WTC11 (cell line): Measurements from ENCODE around the gene GRIPAP1. TPM values are rescaled to one million over a fixed set of nuclear protein-coding genes. Genes with fewer than 3 reads are reported as not detected.
A peak's percentile ranks its signal among the peaks of the same experiment; 100 is the strongest.

Experiments
- ATAC-seq: fragments of 200-7000 bp; cut with Tn5 transposase; 2 replicates; pipeline ENCODE4 v1.10.0; 2021; ENCODE audit warnings: mild to moderate bottlenecking, moderate library complexity
- CTCF ChIA-PET: fragments of 300-600 bp; sonication (Branson Sonifier 250); formaldehyde crosslinking; loops from one replicate; lab custom pipeline; 2021; ENCODE audit warnings: antibody characterized with exemption; lab: Charles Lee
- POLR2A ChIA-PET: fragments of 350-600 bp; sonication (Branson Sonifier 250); formaldehyde crosslinking; loops from one replicate; lab custom pipeline; 2021; ENCODE audit warnings: antibody characterized with exemption; lab: Charles Lee
- DNase-seq: peaks from one replicate; pipeline ENCODE4 v3.0.0; 2021; ENCODE audit warnings: low spot score
- H3K27ac Mint-ChIP-seq: 2 replicates; pipeline ENCODE4 v1.8.0; 2021; ENCODE audit warnings: mixed read lengths
- H3K27me3 Mint-ChIP-seq: 2 replicates; pipeline ENCODE4 v1.8.0; 2021; ENCODE audit warnings: low read depth, mild to moderate bottlenecking, moderate library complexity, mixed read lengths
- H3K36me3 Mint-ChIP-seq: 2 replicates; pipeline ENCODE4 v1.8.0; 2021; ENCODE audit warnings: mixed read lengths
- H3K4me1 Mint-ChIP-seq: 2 replicates; pipeline ENCODE4 v1.8.0; 2022; ENCODE audit warnings: mixed read lengths
- H3K4me3 Mint-ChIP-seq: 2 replicates; pipeline ENCODE4 v1.8.0; 2021; ENCODE audit warnings: mild to moderate bottlenecking, moderate library complexity, mixed read lengths
- H3K9me3 Mint-ChIP-seq: 2 replicates; pipeline ENCODE4 v1.8.0; 2021; ENCODE audit warnings: mixed read lengths
- CBFB ChIP-seq: sonication (generic); formaldehyde crosslinking; IDR thresholded peaks from 2 replicates; pipeline ENCODE4 v1.8.1; 2022; ENCODE audit warnings: mild to moderate bottlenecking, low read depth, missing genetic modification reagents
- FOXP1 ChIP-seq: sonication (generic); formaldehyde crosslinking; IDR thresholded peaks from 2 replicates; pipeline ENCODE4 v1.8.0; 2022; ENCODE audit warnings: missing genetic modification reagents, mild to moderate bottlenecking, moderate library complexity, borderline replicate concordance
- JAZF1 ChIP-seq: fragments of 250-450 bp; sonication (Bioruptor Pico); IDR thresholded peaks from 2 replicates; pipeline ENCODE4 v1.9.0; 2021; ENCODE audit warnings: moderate library complexity, mild to moderate bottlenecking, inconsistent platforms
- KAT7 ChIP-seq: sonication (generic); formaldehyde crosslinking; IDR thresholded peaks from 2 replicates; pipeline ENCODE4 v1.8.1; 2023; ENCODE audit warnings: missing genetic modification reagents, mild to moderate bottlenecking, borderline replicate concordance
- MAX ChIP-seq: sonication (generic); formaldehyde crosslinking; IDR thresholded peaks from 2 replicates; pipeline ENCODE4 v1.8.0; 2022; ENCODE audit warnings: mild to moderate bottlenecking, missing genetic modification reagents
- RORB ChIP-seq: fragments of 250-450 bp; sonication (Bioruptor Pico); IDR thresholded peaks from 2 replicates; pipeline ENCODE4 v1.9.0; 2021; ENCODE audit warnings: mild to moderate bottlenecking
- SMAD4 ChIP-seq: sonication (generic); formaldehyde crosslinking; IDR thresholded peaks from 2 replicates; pipeline ENCODE4 v1.8.0; 2022; ENCODE audit warnings: mild to moderate bottlenecking, missing genetic modification reagents
- TP53 ChIP-seq: sonication (generic); formaldehyde crosslinking; IDR thresholded peaks from 2 replicates; pipeline ENCODE4 v1.8.1; 2023; ENCODE audit warnings: mild to moderate bottlenecking, missing genetic modification reagents
- ZMAT4 ChIP-seq: fragments of 250-450 bp; sonication (Bioruptor Pico); IDR thresholded peaks from 2 replicates; pipeline ENCODE4 v1.9.0; 2021; ENCODE audit warnings: mild to moderate bottlenecking
- ZNF121 ChIP-seq: sonication (generic); formaldehyde crosslinking; IDR thresholded peaks from 2 replicates; pipeline ENCODE4 v1.8.0; 2023; ENCODE audit warnings: missing genetic modification reagents
- ZNF671 ChIP-seq: fragments of 250-450 bp; sonication (Bioruptor Pico); IDR thresholded peaks from 2 replicates; pipeline ENCODE4 v1.8.0; 2021; ENCODE audit warnings: mild to moderate bottlenecking
- total RNA-seq: library from RNA; stranded (reverse); gene quantifications from 3 replicates; pipeline ENCODE4 v1.2.3, GENCODE V29; 2021
- TF ChIP-seq, protein P1 (sequence below): sonication (generic); formaldehyde crosslinking; IDR thresholded peaks from 2 replicates; pipeline ENCODE4 v1.8.0; 2022; ENCODE audit warnings: mild to moderate bottlenecking, missing genetic modification reagents
- TF ChIP-seq, protein P2 (sequence below): fragments of 250-450 bp; sonication (Bioruptor Pico); IDR thresholded peaks from 2 replicates; pipeline ENCODE4 v1.9.0; 2021; ENCODE audit warnings: moderate library complexity, mild to moderate bottlenecking, inconsistent platforms, borderline replicate concordance
- TF ChIP-seq, protein P3 (sequence below): sonication (generic); formaldehyde crosslinking; IDR thresholded peaks from 2 replicates; pipeline ENCODE4 v1.8.0; 2022; ENCODE audit warnings: mild to moderate bottlenecking, missing genetic modification reagents
- TF ChIP-seq, protein P4 (sequence below): sonication (generic); formaldehyde crosslinking; IDR thresholded peaks from 2 replicates; pipeline ENCODE4 v1.8.1; 2022; ENCODE audit warnings: mild to moderate bottlenecking, moderate library complexity, missing genetic modification reagents

The GRIPAP1 gene
- total RNA-seq, 1 experiment from 2014 or later: 70.7 TPM

DNA sequence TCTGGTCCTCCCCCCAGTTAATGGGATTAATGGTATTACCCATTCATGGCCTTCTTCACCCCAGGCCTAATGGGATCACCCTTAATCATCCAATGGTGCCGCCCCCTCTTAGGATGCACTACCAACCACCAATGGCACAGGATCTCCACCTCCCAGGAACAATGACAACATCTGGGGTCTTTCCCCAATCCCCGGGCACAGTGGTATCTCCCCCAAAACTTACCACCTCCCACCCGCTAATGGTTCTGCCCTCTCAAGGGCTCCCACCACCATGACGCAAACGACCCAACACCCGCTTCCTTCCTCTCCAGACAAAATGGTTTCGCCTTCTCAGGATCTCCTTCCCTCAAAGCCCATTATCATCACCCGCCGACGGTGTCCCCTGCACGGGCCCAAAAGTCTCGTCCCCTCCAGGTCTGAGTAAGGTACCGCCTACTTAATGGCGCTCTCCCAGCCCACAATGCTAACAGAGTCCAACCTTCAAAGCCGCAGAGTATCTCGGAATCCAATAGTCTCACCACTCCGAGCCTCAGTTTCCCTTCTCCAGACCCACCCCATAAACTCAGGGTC lies 458 bp downstream of the GRIPAP1 start:
- DNase-seq: peak; percentile 29
- peak; percentile 73 for ATAC-seq
- TF ChIP-seq CBFB (CRISPR knock-in tag) (no peak), MAX (CRISPR knock-in tag) (0 out of 2 replicates have a peak, but pooled peaks have one; percentile 24)
- Mint-ChIP-seq H3K4me1 (peaks cover 11% of the 10 kb centered on the region), H3K27ac (peak overlapping the region; percentile 99), H3K9me3 (no peaks in the 10 kb centered on the region), H3K4me3 (peak overlapping the region; percentile 99), H3K36me3 (peaks cover 24% of the 10 kb centered on the region), H3K27me3 (no peaks in the 10 kb centered on the region)
- ChIA-PET POLR2A (interaction anchor here (0.6 to 2.2 kb wide), 2 partner anchors 41 to 370 kb away, joined by 4 to 10 read pairs; partner anchors contain the start of gene TFE3), CTCF (interaction anchor here (0.6 to 1.1 kb wide), 3 partner anchors 30 to 42 kb away, joined by 3 to 6 read pairs (median 4); partner anchors contain the start of gene KCND1)

GRCh38 chrX:49000636-49001035 lies 1.4 kb downstream of the GRIPAP1 start:
- POLR2A ChIA-PET: no interaction called here
- peaks cover 11% of the 10 kb centered on the region for H3K4me1 Mint-ChIP-seq
- peak overlapping the region; percentile 99 for H3K4me3 Mint-ChIP-seq
- peak overlapping the region; percentile 53; the same call in 1 of the 2 replicates for H3K27ac Mint-ChIP-seq
- CTCF ChIA-PET: no interaction called here
- TF ChIP-seq SMAD4 (CRISPR knock-in tag) (no peak), FOXP1 (CRISPR knock-in tag) (no peak), JAZF1 (CRISPR knock-in tag) (no peak), KAT7 (no peak), ZNF121 (no peak)
- TF ChIP-seq, protein P1, sequence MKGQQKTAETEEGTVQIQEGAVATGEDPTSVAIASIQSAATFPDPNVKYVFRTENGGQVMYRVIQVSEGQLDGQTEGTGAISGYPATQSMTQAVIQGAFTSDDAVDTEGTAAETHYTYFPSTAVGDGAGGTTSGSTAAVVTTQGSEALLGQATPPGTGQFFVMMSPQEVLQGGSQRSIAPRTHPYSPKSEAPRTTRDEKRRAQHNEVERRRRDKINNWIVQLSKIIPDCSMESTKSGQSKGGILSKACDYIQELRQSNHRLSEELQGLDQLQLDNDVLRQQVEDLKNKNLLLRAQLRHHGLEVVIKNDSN (CRISPR knock-in tag): no peak
- TF ChIP-seq, protein P2, sequence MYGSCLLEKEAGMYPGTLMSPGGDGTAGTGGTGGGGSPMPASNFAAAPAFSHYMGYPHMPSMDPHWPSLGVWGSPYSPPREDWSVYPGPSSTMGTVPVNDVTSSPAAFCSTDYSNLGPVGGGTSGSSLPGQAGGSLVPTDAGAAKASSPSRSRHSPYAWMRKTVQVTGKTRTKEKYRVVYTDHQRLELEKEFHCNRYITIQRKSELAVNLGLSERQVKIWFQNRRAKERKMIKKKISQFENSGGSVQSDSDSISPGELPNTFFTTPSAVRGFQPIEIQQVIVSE (CRISPR knock-in tag): no peak
- TF ChIP-seq, protein P3, sequence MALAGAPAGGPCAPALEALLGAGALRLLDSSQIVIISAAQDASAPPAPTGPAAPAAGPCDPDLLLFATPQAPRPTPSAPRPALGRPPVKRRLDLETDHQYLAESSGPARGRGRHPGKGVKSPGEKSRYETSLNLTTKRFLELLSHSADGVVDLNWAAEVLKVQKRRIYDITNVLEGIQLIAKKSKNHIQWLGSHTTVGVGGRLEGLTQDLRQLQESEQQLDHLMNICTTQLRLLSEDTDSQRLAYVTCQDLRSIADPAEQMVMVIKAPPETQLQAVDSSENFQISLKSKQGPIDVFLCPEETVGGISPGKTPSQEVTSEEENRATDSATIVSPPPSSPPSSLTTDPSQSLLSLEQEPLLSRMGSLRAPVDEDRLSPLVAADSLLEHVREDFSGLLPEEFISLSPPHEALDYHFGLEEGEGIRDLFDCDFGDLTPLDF (CRISPR knock-in tag): no peak
- ATAC-seq (no peak), DNase-seq (no peak)
- peaks cover 30% of the 10 kb centered on the region for H3K36me3 Mint-ChIP-seq
- H3K9me3 Mint-ChIP-seq: no peaks in the 10 kb centered on the region
- H3K27me3 Mint-ChIP-seq: no peaks in the 10 kb centered on the region

- Mint-ChIP-seq H3K27ac (no peak overlapping the region), H3K36me3 (peaks cover 38% of the 10 kb centered on the region), H3K4me3 (no peak overlapping the region), H3K9me3 (no peaks in the 10 kb centered on the region), H3K4me1 (peaks cover 11% of the 10 kb centered on the region), H3K27me3 (no peaks in the 10 kb centered on the region)
- DNase-seq: no peak
- no peak for TF ChIP-seq ZNF671
- TF ChIP-seq, protein P2 (CRISPR knock-in tag): no peak
- no peak for TF ChIP-seq TP53 (CRISPR knock-in tag)
- TF ChIP-seq ZMAT4 (CRISPR knock-in tag): no peak
- no peak for TF ChIP-seq RORB
- TF ChIP-seq, protein P4, sequence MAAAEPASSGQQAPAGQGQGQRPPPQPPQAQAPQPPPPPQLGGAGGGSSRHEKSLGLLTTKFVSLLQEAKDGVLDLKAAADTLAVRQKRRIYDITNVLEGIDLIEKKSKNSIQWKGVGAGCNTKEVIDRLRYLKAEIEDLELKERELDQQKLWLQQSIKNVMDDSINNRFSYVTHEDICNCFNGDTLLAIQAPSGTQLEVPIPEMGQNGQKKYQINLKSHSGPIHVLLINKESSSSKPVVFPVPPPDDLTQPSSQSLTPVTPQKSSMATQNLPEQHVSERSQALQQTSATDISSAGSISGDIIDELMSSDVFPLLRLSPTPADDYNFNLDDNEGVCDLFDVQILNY (CRISPR knock-in tag): no peak
- no peak for ATAC-seq
- CTCF ChIA-PET: interaction anchor here (0.8 kb wide), 1 partner anchor 27 kb away, joined by 5 read pairs; the partner anchor contains the start of gene KCND1
- POLR2A ChIA-PET: no interaction called here
Measured at GRCh38 chrX:48999030-48999429, 3.0 kb downstream of the GRIPAP1 start.
